Stimulated activated CD8-positive, alpha-beta memory T cell treated with anti-CD3 and anti-CD28 coated beads, Interleukin-15, amount 100 ng/mL, for 48 hours (primary cell): ENCODE measurements around the gene AKAP6.

Source experiments
- DNase-seq, 2 donors: peaks; one replicate each; pipeline ENCODE4 v3.0.0-alpha.2; 2020; ENCODE audit warnings: low read depth in 2 of 2

The AKAP6 gene

DNA sequence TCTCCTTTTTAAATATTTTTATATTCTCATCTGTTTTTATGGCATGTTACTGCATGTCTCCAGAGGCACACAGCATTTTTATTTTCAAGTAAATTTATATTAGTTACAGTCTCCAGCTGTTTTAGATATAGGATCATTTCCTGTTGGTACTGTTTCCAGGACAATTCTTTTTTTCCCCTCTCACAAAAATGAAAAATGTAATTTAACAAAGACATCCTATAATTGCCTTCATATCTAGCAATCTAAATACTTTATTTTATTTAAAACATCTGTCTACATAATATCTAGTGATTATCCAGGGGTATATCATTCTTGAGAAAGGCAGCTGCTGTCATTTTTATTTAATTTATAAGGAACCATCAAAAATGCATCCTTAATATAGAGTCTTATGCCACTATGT, 337.2 kb downstream of the AKAP6 start:
- DNase-seq, result no peak

DNA sequence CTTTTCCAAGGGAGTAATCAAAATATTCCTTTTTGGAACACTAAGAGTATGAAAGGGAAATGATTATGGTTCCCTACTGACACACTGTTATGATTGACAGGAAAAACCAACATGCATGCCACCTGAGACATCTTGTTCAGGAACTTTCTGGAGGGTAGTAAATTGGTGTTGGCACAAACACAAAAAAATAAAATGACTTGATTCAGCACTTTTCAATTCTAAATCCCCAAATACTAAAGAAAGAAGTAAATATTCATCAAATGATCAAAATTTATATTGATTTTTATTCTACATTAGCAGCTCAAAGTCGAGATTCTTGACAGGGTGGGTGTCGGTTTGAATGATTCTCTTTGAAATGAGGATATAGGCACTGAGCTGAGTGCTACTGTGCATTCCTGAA, 338.2 kb downstream of the AKAP6 start:
- DNase-seq, result no peak

DNA sequence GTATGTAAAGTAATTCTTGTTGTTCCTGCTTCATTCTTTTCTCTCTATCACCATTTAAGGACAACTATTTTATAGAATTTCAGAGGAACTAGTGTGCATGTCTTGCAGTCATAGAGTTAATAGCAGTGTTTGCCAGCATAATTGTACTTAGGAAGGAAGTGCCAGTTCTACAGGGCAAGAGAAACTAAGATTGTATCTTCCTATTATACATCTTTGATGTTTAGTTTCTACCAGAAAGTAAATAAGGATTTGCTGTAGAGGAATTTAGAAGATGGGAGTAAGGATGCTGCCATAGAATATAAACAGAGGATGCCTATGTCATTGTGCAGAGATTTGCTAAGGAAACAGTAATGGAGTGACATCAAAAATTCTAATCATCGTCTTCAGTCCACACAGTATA, 338.7 kb downstream of the AKAP6 start:
- DNase-seq, result no peak

DNA sequence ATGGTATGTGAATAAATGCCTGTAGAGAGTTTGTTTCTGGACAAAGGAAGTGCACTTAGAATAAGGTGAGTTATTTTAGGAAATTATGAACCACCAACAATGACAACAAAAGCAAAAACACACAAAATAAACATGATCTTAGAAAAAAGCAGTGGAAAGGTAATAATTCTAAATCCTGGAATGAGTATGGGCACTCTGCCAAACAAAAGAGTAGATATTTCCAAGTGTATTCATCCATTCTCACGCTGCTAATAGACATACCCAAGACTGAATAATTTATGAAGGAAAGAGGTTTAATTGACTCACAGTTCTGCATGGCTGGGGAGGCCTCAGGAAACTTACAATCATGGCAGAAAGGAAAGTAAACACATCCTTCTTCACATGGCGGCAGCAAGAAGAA, 340.3 kb downstream of the AKAP6 start:
- no peak for DNase-seq

DNA sequence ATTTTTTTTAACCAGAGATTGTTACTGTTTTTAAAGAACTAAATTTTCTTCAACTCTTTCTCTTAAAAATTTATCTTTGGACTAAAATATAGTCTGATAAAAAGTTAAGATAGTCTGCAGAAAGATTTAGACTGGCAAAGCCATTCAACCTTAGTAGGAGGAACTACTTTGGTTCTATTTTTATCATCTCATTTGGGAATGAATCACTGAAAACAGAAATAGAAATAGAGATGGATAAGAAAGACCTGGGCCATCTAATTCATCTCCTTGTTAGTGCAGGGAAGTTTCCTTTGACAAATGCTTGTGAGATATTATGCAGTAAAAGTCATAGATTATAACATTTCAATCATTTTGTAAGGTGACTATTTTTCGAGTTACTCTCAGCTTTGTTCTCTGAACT, 346.3 kb downstream of the AKAP6 start:
- no peak for DNase-seq

DNA sequence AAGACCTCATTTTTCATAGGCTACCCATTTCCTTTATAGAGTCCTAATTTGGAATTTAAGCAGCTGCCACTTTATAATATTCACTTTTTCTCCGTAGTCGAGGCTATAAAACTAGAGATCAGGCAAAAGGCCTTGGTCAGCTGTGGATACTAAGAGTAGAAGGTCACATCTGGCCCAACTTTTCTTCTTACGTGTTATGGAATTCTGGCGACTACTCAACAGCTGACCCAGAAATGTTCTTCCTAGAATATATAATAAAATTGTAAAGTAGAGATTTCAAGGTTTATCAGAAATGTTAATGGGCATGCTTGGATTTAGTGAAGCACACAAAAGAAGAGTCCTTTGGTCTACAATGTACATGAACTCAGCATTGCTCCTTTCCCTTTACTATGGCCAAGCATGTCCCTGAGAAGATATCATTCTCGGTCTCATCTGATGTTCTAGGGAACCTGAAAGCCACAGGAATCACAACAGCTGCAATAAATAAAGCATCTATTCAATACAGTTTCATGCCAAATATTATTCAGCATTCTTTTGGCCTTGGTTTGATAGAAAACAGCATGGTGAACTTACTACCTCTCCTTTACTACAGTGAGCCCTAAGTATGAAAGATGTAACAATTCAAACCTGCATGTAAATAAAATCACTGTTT, 348.2 kb downstream of the AKAP6 start:
- DNase-seq, result no peak

DNA sequence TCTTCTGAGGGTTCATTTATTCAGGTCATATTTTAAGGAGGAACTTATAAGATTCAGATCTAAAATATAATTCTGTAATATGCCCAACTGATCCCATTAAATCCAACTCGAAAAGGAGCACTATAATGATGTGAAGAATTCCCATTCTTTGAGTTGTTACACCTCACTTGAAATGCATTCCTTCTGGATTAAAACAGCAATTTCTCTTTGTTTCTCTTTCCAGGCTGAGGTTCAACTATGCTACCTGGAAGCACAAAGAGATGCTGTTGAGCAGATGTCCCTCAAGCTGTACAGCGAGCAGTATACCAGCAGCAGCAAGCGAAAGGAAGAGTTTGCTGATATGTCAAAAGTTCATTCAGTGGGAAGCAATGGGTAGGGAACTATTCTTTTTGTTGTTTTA, 349.0 kb downstream of the AKAP6 start:
- no peak for DNase-seq

DNA sequence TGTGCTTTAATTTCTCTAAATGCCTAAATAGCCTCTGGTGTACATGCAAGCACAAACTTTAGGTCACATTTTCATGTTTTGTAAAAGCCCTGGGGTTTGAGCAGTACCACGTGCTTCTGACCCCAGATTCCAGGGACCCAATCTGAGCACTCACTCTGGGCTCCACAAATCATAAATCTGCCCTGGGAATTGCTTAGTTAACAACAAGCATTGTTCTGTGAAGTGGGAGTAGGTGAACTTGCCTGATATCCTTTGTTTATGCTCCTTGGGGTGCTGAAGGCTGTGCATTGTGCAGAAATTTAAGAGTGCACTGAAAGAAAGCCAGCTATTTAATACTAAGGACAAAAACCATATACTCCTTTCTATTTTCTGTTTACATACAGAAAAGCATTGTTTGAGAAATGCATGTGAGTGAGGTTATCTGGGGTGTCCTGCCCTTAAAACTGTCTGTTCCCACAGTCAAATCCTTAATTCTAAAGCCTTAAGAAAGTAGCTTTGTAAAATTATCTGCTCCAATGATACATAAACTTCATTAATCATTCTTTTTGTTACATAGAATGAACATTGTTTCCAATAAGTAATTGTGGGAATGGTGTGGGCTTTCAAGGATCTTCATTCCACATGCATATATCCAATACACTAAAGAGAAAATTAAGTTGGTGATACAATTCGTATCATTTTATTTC, 351.0 kb downstream of the AKAP6 start:
- DNase-seq, result no peak

DNA sequence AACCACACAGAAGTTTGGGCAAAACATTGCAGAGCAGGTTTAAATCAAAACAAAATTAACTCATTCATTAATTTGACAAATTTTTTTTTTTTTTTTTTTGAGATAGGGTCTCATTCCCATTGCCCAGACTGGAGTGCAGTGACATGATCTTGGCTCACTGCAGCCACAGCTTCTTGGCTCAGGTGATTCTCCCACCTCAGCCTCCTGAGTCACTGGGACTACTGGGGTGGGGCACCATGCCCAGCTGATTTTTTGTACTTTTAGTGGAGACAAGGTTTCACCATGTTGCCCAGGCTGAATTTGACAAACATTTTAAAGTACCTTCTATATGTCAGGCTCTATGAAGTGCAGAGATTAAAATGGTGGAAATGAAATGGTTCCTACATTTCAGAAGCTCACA, 352.5 kb downstream of the AKAP6 start:
- no peak for DNase-seq

DNA sequence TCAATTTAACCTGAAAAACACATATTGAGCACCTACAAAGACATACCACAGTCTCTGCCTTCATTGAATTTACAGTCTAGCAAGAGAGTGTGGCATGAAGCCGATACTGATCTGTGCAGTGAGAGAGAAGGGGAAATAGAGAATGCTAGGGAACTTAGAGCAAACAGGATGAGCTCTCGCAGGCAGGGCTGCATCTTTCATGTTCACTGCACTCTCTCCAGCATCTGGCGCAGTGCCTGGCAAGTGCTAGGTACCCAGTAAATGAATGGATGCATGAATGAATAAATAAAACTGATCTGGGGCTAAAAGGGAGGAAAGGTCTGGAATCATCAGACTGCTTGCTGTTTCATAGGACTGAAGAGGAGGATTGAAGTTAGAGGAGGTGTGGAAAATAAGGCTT, 353.1 kb downstream of the AKAP6 start:
- DNase-seq, result no peak

DNA sequence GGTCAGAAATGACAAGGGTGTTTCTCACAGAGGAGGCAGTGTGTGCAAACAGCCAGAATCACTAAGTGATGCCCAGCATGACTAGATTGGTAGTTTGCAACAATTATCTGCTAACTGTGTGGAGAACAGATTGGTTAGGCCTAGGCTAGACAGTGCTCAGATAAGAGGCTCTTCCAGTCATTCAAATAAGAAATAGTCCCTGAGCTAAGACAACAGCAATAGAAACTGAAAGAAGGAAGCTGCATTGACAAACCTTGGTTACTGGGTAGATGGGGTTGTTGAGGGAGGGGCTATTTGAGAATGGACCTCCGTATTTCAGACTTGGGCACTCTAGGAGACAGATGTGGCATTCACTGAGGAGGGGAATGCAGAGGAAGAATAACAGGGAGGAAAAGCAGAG, 354.6 kb downstream of the AKAP6 start:
- DNase-seq, result no peak

DNA sequence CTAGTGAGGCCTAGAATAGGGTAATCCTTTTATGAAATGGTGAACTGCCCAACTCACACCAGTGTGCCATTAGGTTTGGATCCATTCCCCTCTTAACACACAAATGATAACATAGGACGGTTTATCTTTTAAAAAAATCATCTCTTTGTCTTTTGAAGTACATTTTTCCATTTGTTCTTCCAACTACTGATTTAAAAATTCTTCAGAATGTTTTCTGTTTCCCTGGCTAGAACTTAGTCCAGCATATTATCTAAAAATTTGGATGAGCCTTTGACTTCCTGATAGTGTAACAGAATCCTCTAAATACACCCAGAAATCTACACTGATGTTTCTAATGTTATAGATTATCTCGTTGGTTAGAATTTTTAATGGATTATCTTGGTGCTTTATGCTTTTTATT, 359.8 kb downstream of the AKAP6 start:
- no peak for DNase-seq

DNA sequence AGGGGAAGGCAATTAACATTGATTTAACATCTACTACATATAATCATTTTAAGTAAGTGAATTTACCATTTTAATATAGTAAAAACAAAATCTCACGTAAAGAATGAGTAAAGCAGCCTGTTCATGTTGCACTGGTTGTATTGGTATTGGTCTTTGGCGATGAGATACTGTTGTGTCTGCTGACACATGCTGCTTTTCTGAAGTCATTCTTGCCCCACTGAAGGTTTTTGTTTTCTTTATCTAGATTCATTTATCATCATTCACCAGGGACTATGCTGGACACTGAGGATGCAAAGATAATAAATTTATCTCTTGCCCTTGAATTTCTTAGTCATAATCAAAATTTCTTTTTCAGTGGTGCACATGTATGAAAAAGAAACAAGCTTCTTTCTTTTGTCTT, 363.3 kb downstream of the AKAP6 start:
- no peak for DNase-seq

DNA sequence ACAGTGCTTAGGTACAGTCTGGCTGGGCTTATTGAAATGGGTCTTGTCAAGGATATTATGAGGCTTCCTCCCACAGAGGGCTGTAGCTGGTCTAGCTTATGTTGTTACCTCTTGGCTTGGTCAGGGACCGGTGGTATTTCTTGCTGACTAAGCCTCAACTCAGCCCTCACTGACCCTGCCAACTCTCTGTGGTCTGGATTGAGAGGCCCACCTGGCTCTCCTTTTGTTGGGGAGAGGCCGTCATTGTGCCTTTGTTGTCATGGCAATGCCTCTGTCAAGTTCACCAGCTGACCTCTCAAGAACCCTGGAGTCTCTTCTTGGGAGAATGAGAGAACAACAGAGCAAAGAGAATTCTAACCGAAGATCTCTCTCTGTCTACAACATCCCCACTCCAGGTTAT, 364.0 kb downstream of the AKAP6 start:
- DNase-seq, result no peak

DNA sequence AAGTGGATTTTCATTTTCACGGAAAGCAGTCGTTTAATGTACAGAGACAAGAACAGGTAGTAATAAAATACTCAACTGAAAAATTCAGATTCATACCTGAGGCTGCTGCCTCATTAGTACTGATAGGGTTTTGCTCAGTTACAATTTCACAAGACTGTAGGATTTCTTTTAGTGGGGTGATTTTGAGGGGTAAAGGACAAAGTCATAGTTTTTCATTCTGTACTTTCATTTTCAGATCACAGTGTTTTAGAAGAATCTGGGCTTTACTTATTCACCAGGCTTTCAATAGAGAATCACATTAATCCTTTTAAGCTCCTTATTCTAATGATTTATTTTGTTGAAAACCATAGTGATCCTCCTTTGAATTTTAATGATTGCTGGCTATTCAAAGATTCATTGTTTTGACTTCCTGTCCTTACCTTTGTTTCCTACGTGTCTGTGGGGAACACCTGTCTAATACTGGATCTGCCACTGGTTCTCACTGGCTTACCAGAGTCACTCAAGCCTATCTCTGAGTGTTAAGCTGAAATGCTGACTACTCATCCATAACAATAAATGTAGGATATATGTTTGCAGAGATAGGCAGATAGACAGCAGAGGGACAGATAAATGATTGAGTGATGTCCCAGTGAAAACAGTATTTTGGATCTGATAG, 365.8 kb downstream of the AKAP6 start:
- DNase-seq, result no peak

DNA sequence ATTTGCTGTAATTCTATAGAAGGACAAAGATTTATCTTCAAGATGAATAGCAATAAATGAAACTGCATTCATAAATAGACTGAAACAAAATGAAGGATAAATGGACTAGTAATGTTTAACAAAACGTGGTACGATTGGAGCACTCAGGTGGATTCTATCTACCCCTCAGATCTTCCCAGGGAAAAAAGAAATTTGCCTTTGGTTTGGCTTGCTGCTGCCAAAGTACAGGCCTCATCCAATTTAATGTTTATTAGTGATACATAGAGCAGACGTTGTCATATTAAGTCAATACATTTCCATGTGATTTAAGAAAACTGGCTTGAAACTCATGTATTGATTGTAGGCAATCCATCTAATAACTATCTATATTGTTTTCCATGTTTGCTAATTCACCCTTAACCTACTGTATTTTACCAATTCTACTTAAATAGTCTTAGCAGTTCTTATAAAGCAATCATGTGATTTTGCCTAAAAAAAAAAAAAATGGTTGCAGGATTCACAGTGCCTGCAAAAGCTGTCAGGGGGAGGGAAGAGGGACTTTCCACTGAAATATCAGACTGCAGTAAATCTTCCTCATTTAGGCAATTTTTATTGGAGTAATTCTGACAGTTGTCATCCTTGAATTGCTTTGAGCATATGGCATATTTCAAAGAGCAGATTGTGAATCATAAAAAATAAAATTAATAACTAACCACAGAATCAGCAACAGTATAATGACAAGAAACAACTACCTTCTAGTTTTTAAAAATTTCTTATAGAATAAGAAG, 367.4 kb downstream of the AKAP6 start:
- DNase-seq, result no peak

DNA sequence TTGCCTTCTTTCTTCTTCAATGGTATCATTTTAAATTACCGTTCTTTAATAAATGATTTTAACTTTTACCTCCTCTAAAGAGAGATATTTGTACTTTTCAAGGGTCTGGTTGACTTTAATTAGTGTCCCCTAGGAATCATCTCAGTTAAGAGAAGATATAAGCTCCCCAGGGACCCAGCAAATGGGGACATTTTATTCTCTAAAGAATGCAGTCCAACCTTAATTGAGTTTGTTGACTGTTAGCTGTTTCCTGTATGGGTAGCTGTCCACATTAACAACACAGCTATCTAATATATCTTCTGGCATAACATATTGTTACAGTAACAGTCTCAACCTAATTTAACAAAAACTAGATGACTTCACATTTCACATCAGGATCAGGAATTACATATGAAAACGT, 368.0 kb downstream of the AKAP6 start:
- DNase-seq, result no peak

DNA sequence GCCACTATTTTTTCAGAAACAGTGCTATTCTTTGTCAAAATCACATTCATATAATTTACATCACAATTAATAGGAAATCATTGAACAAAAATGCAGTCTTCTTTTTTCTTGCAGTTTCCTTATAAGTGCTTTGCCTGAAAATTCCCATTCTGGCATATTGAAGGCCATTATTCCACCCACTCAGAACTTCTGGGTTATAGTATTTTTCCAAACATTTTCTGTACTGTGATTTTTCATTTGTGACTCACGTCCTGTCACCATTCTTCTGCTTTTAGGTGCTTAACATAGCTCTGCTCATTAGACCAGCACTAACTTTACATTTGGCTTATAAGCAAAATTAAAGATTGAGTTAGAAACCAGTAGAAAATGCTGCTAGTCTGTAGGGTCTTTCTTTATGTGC, 368.6 kb downstream of the AKAP6 start:
- DNase-seq, result no peak

DNA sequence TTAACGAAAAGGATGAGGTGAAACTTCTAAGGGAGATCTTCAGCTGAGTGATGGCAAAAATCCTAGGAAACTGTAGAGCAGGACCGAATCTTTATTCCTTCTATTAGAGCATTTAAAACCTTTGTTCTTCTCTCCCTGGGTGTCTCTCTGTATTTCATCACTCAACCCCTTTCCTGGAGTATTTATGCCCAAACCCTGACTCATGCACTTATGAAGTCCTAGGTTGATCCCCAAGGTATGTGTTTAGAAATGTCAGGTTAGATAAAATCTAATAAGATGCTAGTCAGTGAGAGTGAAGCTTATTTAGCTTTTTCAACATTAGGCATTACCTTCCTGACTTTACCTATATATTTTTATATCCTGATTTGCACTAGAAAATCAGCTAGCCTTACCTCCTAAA, 369.7 kb downstream of the AKAP6 start:
- DNase-seq, result no peak

DNA sequence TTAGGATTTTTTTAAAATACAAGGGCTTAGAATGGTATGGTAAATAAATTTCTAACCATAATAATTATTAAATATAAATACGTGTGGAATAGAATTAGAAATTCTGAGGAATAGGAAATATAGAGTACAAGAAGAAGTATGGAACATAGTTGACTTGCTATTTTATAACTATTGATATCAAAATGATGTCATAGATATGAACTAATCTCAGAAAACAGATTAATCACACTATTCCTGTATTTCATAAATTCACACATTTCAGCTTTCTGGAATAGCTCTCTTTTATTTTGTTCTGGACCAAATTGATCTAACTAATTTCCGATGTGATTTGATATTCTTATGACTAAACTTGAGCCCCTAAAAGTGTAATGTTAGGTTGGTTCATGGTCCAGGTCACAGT, 372.4 kb downstream of the AKAP6 start:
- no peak for DNase-seq

DNA sequence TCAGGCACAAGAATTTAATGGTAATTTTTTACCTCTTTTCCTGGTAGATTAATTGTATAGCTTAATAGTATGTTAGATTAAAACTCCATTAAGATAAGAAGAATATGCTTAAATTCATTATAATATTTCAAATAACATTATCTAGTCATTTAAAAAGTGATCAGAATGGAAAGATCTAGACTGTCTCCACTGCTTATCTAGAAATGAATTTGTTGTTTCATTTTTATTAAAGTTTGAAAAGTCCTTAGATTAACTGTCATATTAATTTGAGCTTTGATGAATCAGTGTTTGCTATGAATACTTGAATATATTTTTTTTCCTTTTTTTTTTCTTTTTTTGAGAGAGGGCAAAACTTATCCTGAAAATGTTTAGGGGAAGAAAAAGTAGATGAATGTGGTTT, 373.0 kb downstream of the AKAP6 start:
- DNase-seq, result no peak

DNA sequence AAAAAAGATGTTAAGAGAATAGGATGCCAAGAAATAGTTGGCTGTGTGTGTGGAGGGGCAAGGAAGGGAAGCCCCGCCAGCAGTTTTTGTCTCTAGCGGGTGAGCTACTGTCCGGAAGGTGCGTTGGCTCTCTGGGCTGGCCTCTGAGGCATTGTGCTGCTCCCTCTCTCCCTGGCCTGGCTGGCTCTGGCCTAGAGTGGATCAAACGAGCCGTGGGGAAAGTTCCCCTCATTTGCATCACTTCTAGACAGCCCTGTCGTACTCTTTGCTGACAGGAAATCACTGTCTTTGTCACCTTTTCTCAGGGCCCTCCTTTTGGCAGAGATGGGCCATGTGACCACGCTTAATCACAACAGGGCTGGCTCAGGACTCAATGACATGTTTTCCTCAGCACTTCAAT, 373.5 kb downstream of the AKAP6 start:
- DNase-seq, result no peak

DNA sequence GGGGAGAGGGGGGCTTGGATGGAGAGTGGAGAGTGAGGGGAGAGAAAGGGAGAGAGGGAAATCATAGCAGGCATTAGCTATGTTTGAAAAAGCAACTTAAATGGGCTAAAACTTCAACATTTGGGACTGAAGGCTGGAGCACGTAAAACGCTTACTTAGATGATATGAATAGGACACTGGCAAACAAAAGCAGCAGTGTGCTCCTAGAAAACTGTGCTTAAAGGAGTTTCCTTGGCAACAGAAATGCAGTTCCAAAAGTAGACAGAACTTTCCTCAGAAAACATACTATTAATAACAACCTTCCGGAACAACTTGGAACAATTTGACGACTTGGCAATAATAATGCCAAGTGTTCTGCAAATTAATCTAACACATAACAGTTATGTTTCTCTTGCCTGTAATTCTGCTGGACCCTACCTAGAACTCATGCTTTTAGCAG, 374.1 kb downstream of the AKAP6 start:
- DNase-seq, result no peak
